Endothelial cell of umbilical vein (primary cell): Measurements from ENCODE around the gene NME7. TPM values are rescaled to one million over a fixed set of nuclear protein-coding genes. Genes with fewer than 3 reads are reported as not detected.

Experiments used
- BruUV-seq: library from RNA; stranded (reverse); fragments of 400-500 nt; replicated peaks from 2 replicates; lab custom pipeline; 2021; lab: Mats Ljungman, UMichigan
- CTCF ChIA-PET: fragments of 300-600, 350-600 bp; sonication (Branson Sonifier 250); formaldehyde crosslinking; loops from one replicate; lab custom pipeline; 2021; ENCODE audit warnings: antibody characterized with exemption, inconsistent platforms; lab: Charles Lee
- POLR2A ChIA-PET: fragments of 300-600, 350-600 bp; sonication (Branson Sonifier 250); formaldehyde crosslinking; loops from one replicate; lab custom pipeline; 2021; ENCODE audit warnings: antibody characterized with exemption, inconsistent platforms; lab: Charles Lee
- DNase-seq: peaks from one replicate; pipeline ENCODE4 v3.0.0-alpha.2; 2011; ENCODE audit warnings: low read depth, low spot score
- FAIRE-seq: peaks from 2 replicates; lab custom pipeline; 2011; peaks lifted over from hg19 to GRCh38; lab: Jason Lieb, UNC
- H2AFZ ChIP-seq: 2 replicates; pipeline ENCODE4 v1.6.0; 2012; ENCODE audit warnings: low read depth, low read length, control low read depth, inconsistent platforms
- H3K27ac ChIP-seq: 2 replicates; pipeline ENCODE4 v1.5.1; 2011; ENCODE audit warnings: low read depth, mild to moderate bottlenecking, control low read depth, low read length, moderate library complexity; ENCODE audit not compliant: insufficient read depth
- H3K27me3 ChIP-seq, 2 experiments: 2 replicates each; pipeline versions ENCODE4 v1.6.0 to v1.6.1; 2011; ENCODE audit warnings: low read length in 2 of 2, mixed read lengths in 1 of 2; ENCODE audit not compliant: control insufficient read depth in 2 of 2, insufficient read depth in 2 of 2
- H3K36me3 ChIP-seq, 2 experiments: 2 replicates in 1 of 2; 3 replicates in 1 of 2; pipeline ENCODE4 v1.5.1; 2011; ENCODE audit warnings: low read length in 2 of 2, mild to moderate bottlenecking in 1 of 2, moderate library complexity in 1 of 2; ENCODE audit not compliant: control insufficient read depth in 2 of 2, insufficient read depth in 2 of 2; ENCODE audit errors: extremely low read depth in 1 of 2
- H3K4me1 ChIP-seq: 3 replicates; pipeline ENCODE4 v1.5.1; 2011; ENCODE audit warnings: mild to moderate bottlenecking, low read length; ENCODE audit not compliant: control insufficient read depth, insufficient read depth; ENCODE audit errors: extremely low read depth
- H3K4me2 ChIP-seq: 2 replicates; pipeline ENCODE4 v1.6.1; 2011; ENCODE audit warnings: low read length, control low read depth, mixed read lengths; ENCODE audit not compliant: insufficient read depth
- H3K4me3 ChIP-seq, 3 experiments: fragments of 200-600 bp in 1 of 3; sonication (generic), shearing (Covaris generic) in 1 of 3; replicated peaks in 1 of 3; 2 replicates each; pipeline ENCODE4 v1.5.1; 2011 to 2016; ENCODE audit warnings: control low read depth in 3 of 3, low read length in 3 of 3, mild to moderate bottlenecking in 2 of 3, inconsistent platforms in 1 of 3, low read depth in 1 of 3, moderate library complexity in 1 of 3; ENCODE audit not compliant: insufficient read depth in 1 of 3
- H3K79me2 ChIP-seq: 2 replicates; pipeline ENCODE4 v1.6.0; 2012; ENCODE audit warnings: low read length, inconsistent platforms; ENCODE audit not compliant: control insufficient read depth, insufficient read depth
- H3K9ac ChIP-seq: replicated peaks from 2 replicates; pipeline ENCODE3; 2011; ENCODE audit warnings: low read length, control low read depth; ENCODE audit not compliant: insufficient read depth; ENCODE audit errors: extremely low read depth
- H3K9me1 ChIP-seq: replicated peaks from 3 replicates; pipeline ENCODE4 v1.6.0; 2011; ENCODE audit warnings: mild to moderate bottlenecking, low read length; ENCODE audit not compliant: control insufficient read depth, insufficient read depth; ENCODE audit errors: extremely low read depth
- H3K9me3 ChIP-seq: replicated peaks from 2 replicates; pipeline ENCODE4 v1.5.1; 2012; ENCODE audit warnings: low read length, inconsistent platforms; ENCODE audit not compliant: control insufficient read depth, insufficient read depth
- H4K20me1 ChIP-seq: replicated peaks from 2 replicates; pipeline ENCODE3; 2011; ENCODE audit warnings: mild to moderate bottlenecking, low read length; ENCODE audit not compliant: control insufficient read depth, insufficient read depth; ENCODE audit errors: extremely low read depth
- EZH2 ChIP-seq: IDR thresholded peaks from 2 replicates; pipeline ENCODE4 v1.6.1; 2012; ENCODE audit warnings: borderline replicate concordance, low read depth, mild to moderate bottlenecking, moderate library complexity, low read length, inconsistent platforms; ENCODE audit not compliant: severe bottlenecking
- FOS ChIP-seq: IDR thresholded peaks from 2 replicates; pipeline ENCODE4 v1.6.1; 2011; ENCODE audit warnings: mild to moderate bottlenecking, low read length, moderate library complexity, borderline replicate concordance; ENCODE audit not compliant: insufficient read depth
- GATA2 ChIP-seq: IDR thresholded peaks from 2 replicates; pipeline ENCODE4 v1.7.0; 2011; ENCODE audit warnings: low read depth, mild to moderate bottlenecking, moderate library complexity, mixed read lengths, low read length; ENCODE audit not compliant: insufficient read length, insufficient read depth
- JUN ChIP-seq: IDR thresholded peaks from 2 replicates; pipeline ENCODE4 v1.6.1; 2011; ENCODE audit warnings: borderline replicate concordance, low read depth; ENCODE audit not compliant: insufficient read length, insufficient read depth
- MYC ChIP-seq: IDR thresholded peaks from one replicate; pipeline ENCODE4 v1.6.1; 2011; ENCODE audit warnings: mild to moderate bottlenecking, low read depth, low read length
- POLR2A ChIP-seq: IDR thresholded peaks from 2 replicates; pipeline ENCODE4 v1.6.1; 2012; ENCODE audit warnings: low read depth, mild to moderate bottlenecking, control low read depth, low read length
- POLR2AphosphoS5 ChIP-seq: IDR thresholded peaks from 2 replicates; pipeline ENCODE4 v1.6.1; 2012; ENCODE audit warnings: low read depth, mild to moderate bottlenecking, control low read depth, low read length, moderate library complexity; ENCODE audit not compliant: insufficient read depth
- dilution Hi-C: fragments of 300-500 bp; cut with MboI; formaldehyde crosslinking; loops from one replicate; pipeline ENCODE4 v1.15.0; 2019; ENCODE audit warnings: low sequenced_read_pairs; ENCODE audit not compliant: extremely low pct_ligation_motif_present
- intact Hi-C: fragments of 100-400 bp; cut with micrococcal nuclease; formaldehyde crosslinking; loops from one replicate; pipeline ENCODE4 v1.10.0; 2022
- polyA plus RNA-seq, 4 experiments: library from polyadenylated mRNA; depleted of rRNA in 3 of 4; stranded (reverse) in 3 of 4; unstranded in 1 of 4; fragments of >200 nt; gene quantifications; 2 replicates each; pipeline versions ENCODE4 v1.2.1 to v1.2.3, GENCODE V29; 2011 to 2012; ENCODE audit warnings: missing spikeins in 1 of 4
- total RNA-seq: library from RNA; stranded (reverse); gene quantifications from 2 replicates; pipeline ENCODE4 v1.2.3, GENCODE V29; 2021
- TF ChIP-seq, protein P1 (sequence below): IDR thresholded peaks from 2 replicates; pipeline ENCODE4 v1.6.1; 2011; ENCODE audit not compliant: insufficient read depth, insufficient read length
- TF ChIP-seq, protein P2 (sequence below), 2 donors: IDR thresholded peaks; 1 replicate in 1 of 2; 2 replicates in 1 of 2; pipeline ENCODE4 v1.5.1; 2011; ENCODE audit warnings: low read length in 2 of 2, mild to moderate bottlenecking in 2 of 2, moderate library complexity in 2 of 2, control low read depth in 1 of 2, inconsistent platforms in 1 of 2, low read depth in 1 of 2; ENCODE audit not compliant: insufficient read depth in 1 of 2; ENCODE audit errors: extremely low read depth in 1 of 2

NME7 gene
- total and polyA plus RNA-seq, 2 donors (not counting 3 experiments of a cell fraction or from before 2014, with no cell fraction given): 16.5 to 25.3 TPM

DNA sequence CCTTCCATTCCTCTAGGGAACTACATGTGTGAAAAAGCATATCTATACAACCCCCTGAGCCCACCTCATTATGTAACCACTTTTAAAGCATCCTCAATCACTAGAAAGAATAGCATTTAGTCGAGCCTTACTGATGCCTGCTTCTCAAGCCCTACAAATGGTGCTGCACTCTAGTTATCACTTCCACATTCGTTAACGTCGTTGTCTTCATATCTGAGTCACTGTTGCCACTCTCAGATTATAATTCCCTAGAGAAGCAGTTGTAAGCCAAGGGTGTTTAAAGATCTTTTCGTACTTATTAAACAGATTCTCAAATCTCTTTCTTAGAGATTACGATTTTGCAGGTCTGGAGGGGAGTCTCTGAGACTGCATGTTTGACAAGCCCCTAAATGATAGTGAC is 244.6 kb downstream of the NME7 start:
- Histone ChIP-seq H3K27me3 (no peaks in the 10 kb centered on the region), H3K4me1 (no peaks in the 10 kb centered on the region), H2AFZ (no peak overlapping the region), H3K36me3 (no peaks in the 10 kb centered on the region), H3K4me2 (no peak overlapping the region), H3K27ac (no peak overlapping the region), H3K9me1 (no peaks in the 10 kb centered on the region), H3K4me3 (no peak overlapping the region), H4K20me1 (no peaks in the 10 kb centered on the region), H3K9me3 (no peaks in the 10 kb centered on the region), H3K79me2 (peaks cover 40% of the 10 kb centered on the region), H3K9ac (no peak overlapping the region)
- ChIA-PET CTCF (no interaction called here), POLR2A (no interaction called here)
- no peak for FAIRE-seq
- intact Hi-C loops: no loop called here
- TF ChIP-seq GATA2 (no peak), FOS (no peak), EZH2 (no peak), MYC (no peak), POLR2AphosphoS5 (no peak), POLR2A (no peak), JUN (no peak)
- TF ChIP-seq, protein P1, sequence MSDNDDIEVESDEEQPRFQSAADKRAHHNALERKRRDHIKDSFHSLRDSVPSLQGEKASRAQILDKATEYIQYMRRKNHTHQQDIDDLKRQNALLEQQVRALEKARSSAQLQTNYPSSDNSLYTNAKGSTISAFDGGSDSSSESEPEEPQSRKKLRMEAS: no peak
- TF ChIP-seq, protein P2, sequence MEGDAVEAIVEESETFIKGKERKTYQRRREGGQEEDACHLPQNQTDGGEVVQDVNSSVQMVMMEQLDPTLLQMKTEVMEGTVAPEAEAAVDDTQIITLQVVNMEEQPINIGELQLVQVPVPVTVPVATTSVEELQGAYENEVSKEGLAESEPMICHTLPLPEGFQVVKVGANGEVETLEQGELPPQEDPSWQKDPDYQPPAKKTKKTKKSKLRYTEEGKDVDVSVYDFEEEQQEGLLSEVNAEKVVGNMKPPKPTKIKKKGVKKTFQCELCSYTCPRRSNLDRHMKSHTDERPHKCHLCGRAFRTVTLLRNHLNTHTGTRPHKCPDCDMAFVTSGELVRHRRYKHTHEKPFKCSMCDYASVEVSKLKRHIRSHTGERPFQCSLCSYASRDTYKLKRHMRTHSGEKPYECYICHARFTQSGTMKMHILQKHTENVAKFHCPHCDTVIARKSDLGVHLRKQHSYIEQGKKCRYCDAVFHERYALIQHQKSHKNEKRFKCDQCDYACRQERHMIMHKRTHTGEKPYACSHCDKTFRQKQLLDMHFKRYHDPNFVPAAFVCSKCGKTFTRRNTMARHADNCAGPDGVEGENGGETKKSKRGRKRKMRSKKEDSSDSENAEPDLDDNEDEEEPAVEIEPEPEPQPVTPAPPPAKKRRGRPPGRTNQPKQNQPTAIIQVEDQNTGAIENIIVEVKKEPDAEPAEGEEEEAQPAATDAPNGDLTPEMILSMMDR (IDR thresholded peaks at IDR 0.05; ENCODE audit: extremely low read depth in 1 of 2, insufficient read depth in 1 of 2, low read depth in 1 of 2, low read length in 2 of 2): no peak
- dilution Hi-C loops: no loop called here
- no peak for DNase-seq
- no TSS peak for BruUV-seq
